Stimulated activated CD8-positive, alpha-beta memory T cell treated with anti-CD3 and anti-CD28 coated beads, Interleukin-7, amount 100 ng/mL, for 1 hour (primary cell): Measurements from ENCODE around the gene NELFB.
A peak's percentile ranks its signal among the peaks of the same experiment; 100 is the strongest.
"Not testable (repeated sequence)": the region's sequence is repeated elsewhere in the genome, so short reads cannot be mapped to it uniquely, and the experiment has no call there.

Experiments
- DNase-seq, 2 donors: peaks; one replicate each; pipeline ENCODE4 v3.0.0-alpha.2; 2020; ENCODE audit warnings: low read depth in 2 of 2

Gene NELFB

GRCh38 chr9:137234758-137235423, 20.2 kb upstream of the NELFB start:
- DNase-seq: no peak

- DNase-seq: no peak
Measured at GRCh38 chr9:137235424-137236237, 19.5 kb upstream of the NELFB start.

- peak; percentile 76 to 87 for DNase-seq
Measured at GRCh38 chr9:137236238-137236935, 18.7 kb upstream of the NELFB start.

GRCh38 chr9:137236936-137237421, 18.1 kb upstream of the NELFB start:
- no peak for DNase-seq

GRCh38 chr9:137237759-137238726, 17.1 kb upstream of the NELFB start:
- DNase-seq: no peak

- not testable (repeated sequence) for DNase-seq
Measured at GRCh38 chr9:137239541-137240200, 15.5 kb upstream of the NELFB start.

- DNase-seq: peak; percentile 15 to 37
Measured at GRCh38 chr9:137240318-137240840, 14.7 kb upstream of the NELFB start.

GRCh38 chr9:137240841-137241489, 14.2 kb upstream of the NELFB start, which contains the start of gene TUBB4B:
TUBB4B (plus strand) TSS chr9:137241287; CDS start chr9:137241361, 74 bp downstream.
- DNase-seq: peak; percentile 89 to 95

GRCh38 chr9:137241490-137242268, 13.4 kb upstream of the NELFB start:
- DNase-seq: peak; percentile 35 to 52

- no peak for DNase-seq
Measured at GRCh38 chr9:137242269-137243203, 12.6 kb upstream of the NELFB start.

GRCh38 chr9:137243266-137243625, 11.9 kb upstream of the NELFB start:
- DNase-seq: not testable (repeated sequence)

- no peak for DNase-seq
Measured at GRCh38 chr9:137243626-137244485, 11.3 kb upstream of the NELFB start.

- DNase-seq: no peak
Measured at GRCh38 chr9:137244486-137245449, 10.4 kb upstream of the NELFB start.

GRCh38 chr9:137245450-137246421, 9.4 kb upstream of the NELFB start:
- DNase-seq: no peak
